Large intestine (tissue), 3 donors: ENCODE data around the gene FSD1. TPM values are rescaled to one million over a fixed set of nuclear protein-coding genes. Genes with fewer than 3 reads are reported as not detected.

ENCODE experiments used
- DNase-seq, 2 donors: peaks; one replicate each; pipeline versions ENCODE4 v3.0.0 to v3.0.0-alpha.2; 2013
- H3K27ac ChIP-seq: one replicate; pipeline ENCODE4 v1.5.1; 2013; ENCODE audit warnings: low read length
- H3K27me3 ChIP-seq: 2 replicates; pipeline ENCODE4 v1.6.1; 2013; ENCODE audit warnings: low read length; ENCODE audit not compliant: control insufficient read depth, insufficient read depth
- H3K36me3 ChIP-seq: 2 replicates; pipeline ENCODE4 v1.6.1; 2013; ENCODE audit warnings: low read length; ENCODE audit not compliant: control insufficient read depth, insufficient read depth
- H3K4me1 ChIP-seq: one replicate; pipeline ENCODE4 v1.6.1; 2013; ENCODE audit warnings: low read length; ENCODE audit not compliant: control insufficient read depth, insufficient read depth
- H3K4me3 ChIP-seq: one replicate; pipeline ENCODE4 v1.5.1; 2013; ENCODE audit warnings: low read length
- H3K9me3 ChIP-seq: one replicate; pipeline ENCODE4 v1.6.1; 2013; ENCODE audit warnings: mild to moderate bottlenecking, low read depth, low read length, moderate library complexity; ENCODE audit not compliant: control insufficient read depth
- WGBS: methylation state at CpG from one replicate; pipeline ENCODE4 v1.1.5; 2013; ENCODE audit warnings: low lambda C conversion rate; ENCODE audit not compliant: insufficient coverage; 5-methylcytosine and 5-hydroxymethylcytosine counted together
- polyA plus RNA-seq: library from polyadenylated mRNA; unstranded; fragments of 120-200 nt; gene quantifications from one replicate; pipeline ENCODE4 v1.2.1, GENCODE V29; 2013

The FSD1 gene
- polyA plus RNA-seq, 1 donor, result 5.1 TPM

- Histone ChIP-seq H3K9me3 (no peaks in the 10 kb centered on the region), H3K4me3 (no peak overlapping the region), H3K4me1 (peaks cover 30% of the 10 kb centered on the region), H3K27me3 (no peaks in the 10 kb centered on the region), H3K27ac (no peak overlapping the region), H3K36me3 (peaks cover 73% of the 10 kb centered on the region)
- no peak for DNase-seq
- WGBS, result no CpG with 5 or more reads among the region's 19 CpGs
Observed at GRCh38 chr19:4365791-4366665, 61.6 kb downstream of the FSD1 start.

- no peak for DNase-seq
- H3K9me3 ChIP-seq, result no peaks in the 10 kb centered on the region
- no peak overlapping the region for H3K4me3 ChIP-seq
- WGBS, result 100% methylated on average over 2 of the region's 16 CpGs
- peaks cover 36% of the 10 kb centered on the region for H3K4me1 ChIP-seq
- peaks cover 73% of the 10 kb centered on the region for H3K36me3 ChIP-seq
- H3K27ac ChIP-seq, result no peak overlapping the region
- no peaks in the 10 kb centered on the region for H3K27me3 ChIP-seq
Observed at GRCh38 chr19:4366666-4367335, 62.4 kb downstream of the FSD1 start.

- Histone ChIP-seq H3K4me1 (peaks cover 41% of the 10 kb centered on the region), H3K27me3 (no peaks in the 10 kb centered on the region), H3K4me3 (no peak overlapping the region), H3K36me3 (peaks cover 71% of the 10 kb centered on the region), H3K9me3 (no peaks in the 10 kb centered on the region), H3K27ac (no peak overlapping the region)
- no peak for DNase-seq
- WGBS, result no CpG with 5 or more reads among the region's 10 CpGs
Observed at GRCh38 chr19:4367336-4367723, 62.9 kb downstream of the FSD1 start.

GRCh38 chr19:4367781-4368127 is 63.4 kb downstream of the FSD1 start:
- peaks cover 71% of the 10 kb centered on the region for H3K36me3 ChIP-seq
- H3K27ac ChIP-seq, result no peak overlapping the region
- no peak overlapping the region for H3K4me3 ChIP-seq
- no CpG with 5 or more reads among the region's 13 CpGs for WGBS
- no peaks in the 10 kb centered on the region for H3K27me3 ChIP-seq
- H3K9me3 ChIP-seq, result no peaks in the 10 kb centered on the region
- DNase-seq, result no peak
- peaks cover 45% of the 10 kb centered on the region for H3K4me1 ChIP-seq

DNA sequence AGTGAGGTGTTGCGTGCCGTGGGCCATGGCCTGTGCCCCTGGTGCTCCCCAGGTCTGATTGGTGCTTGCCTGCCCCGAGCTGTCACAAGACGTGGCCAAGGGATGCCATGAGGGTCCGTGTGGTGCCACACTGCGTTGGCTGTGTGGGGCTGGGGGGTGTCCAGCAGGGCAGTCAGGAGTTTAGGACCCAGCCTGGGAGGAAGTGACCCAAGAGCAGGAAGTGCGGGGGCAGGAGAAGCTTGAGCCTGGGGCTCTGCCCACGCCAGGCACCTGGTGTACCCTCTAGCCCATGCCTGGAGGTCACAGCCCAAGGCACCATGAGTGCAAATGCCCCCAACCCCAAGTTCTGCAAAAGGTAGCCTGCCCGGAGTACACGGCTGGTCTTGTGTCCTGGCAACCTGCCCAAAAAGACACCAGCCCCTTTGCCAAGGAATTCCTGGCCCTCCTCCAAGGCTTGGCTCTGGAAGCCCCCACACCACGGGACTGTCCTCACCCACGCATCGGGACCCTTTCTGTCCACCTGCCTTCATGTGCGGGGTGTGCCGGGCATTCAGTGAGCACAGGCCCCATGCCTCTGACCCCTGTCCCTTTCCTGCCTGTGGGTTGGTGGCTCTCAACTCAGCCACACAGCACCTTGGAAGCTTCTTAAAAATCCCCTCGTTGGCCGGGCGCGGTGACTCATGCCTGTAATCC is 63.9 kb downstream of the FSD1 start:
- Histone ChIP-seq H3K36me3 (peaks cover 66% of the 10 kb centered on the region), H3K27me3 (no peaks in the 10 kb centered on the region), H3K9me3 (no peaks in the 10 kb centered on the region), H3K4me1 (peaks cover 50% of the 10 kb centered on the region), H3K4me3 (no peak overlapping the region), H3K27ac (no peak overlapping the region)
- WGBS, result no CpG with 5 or more reads among the region's 19 CpGs
- DNase-seq, result no peak

DNA sequence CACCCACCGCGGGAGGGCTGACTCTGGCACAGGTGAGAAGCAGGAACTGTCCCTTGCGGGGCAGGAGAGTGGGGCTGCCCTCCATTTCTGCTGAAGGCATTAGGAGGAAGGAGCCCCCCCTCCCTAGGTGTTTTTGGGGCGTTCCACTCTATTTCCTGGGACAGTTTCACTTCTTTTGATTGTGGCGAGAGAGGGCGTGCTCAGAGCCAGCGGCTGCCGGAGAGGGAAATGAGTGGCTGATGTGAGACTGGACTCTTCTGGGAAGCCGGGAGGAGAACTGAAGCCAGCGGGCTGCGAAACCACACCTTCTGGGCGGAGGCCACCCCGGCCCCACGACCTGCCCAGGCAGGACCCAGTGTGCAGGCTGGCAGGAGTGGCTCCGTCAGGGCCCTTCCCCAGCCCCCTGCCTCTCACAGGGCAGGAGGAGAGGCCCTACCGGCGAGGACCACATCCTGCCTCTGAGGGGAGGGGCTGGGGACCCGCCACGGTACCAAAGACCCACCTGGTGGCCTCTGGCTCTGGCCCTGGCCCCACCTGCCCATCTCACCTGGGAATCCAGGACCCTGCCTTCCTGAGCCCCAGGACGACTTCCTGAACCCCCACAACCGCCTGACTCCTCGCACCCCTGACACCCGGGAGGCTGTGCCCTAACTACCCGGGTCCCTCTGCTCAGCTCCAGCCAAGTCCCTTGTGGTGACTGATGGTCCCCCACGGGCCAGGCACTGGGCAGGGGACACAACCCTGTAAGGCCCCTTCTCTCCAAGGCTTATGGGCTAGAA is 64.9 kb downstream of the FSD1 start:
- H3K9me3 ChIP-seq, result peaks cover 3% of the 10 kb centered on the region
- DNase-seq, result peak; percentile 51 to 66
- peak overlapping the region; percentile 78 for H3K27ac ChIP-seq
- peaks cover 61% of the 10 kb centered on the region for H3K4me1 ChIP-seq
- peaks cover 59% of the 10 kb centered on the region for H3K36me3 ChIP-seq
- H3K27me3 ChIP-seq, result no peaks in the 10 kb centered on the region
- WGBS, result no CpG with 5 or more reads among the region's 25 CpGs
- H3K4me3 ChIP-seq, result no peak overlapping the region

DNA sequence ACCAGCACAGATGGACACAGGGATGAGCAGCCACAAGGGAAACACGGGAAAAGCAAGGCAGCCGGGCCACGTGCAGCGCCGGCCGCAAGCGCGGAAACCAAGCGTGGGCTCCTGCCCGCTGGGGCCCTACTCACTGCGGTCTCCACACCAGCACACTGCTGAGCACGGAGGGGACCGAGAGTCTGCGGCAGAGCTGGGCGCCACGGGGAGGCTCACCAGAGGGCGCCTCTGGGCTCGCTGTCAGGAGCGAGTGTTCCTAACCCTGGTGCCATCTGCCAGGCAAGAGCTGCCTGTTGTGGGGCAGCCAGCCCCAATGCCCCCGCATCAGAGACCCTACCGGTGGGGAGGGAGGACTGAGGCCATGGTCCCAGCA is 65.5 kb downstream of the FSD1 start:
- H3K4me3 ChIP-seq, result no peak overlapping the region
- peak overlapping the region; percentile 78 for H3K27ac ChIP-seq
- peaks cover 3% of the 10 kb centered on the region for H3K9me3 ChIP-seq
- DNase-seq, result no peak
- no peaks in the 10 kb centered on the region for H3K27me3 ChIP-seq
- WGBS, result no CpG with 5 or more reads among the region's 21 CpGs
- peaks cover 66% of the 10 kb centered on the region for H3K4me1 ChIP-seq
- H3K36me3 ChIP-seq, result peaks cover 55% of the 10 kb centered on the region

DNA sequence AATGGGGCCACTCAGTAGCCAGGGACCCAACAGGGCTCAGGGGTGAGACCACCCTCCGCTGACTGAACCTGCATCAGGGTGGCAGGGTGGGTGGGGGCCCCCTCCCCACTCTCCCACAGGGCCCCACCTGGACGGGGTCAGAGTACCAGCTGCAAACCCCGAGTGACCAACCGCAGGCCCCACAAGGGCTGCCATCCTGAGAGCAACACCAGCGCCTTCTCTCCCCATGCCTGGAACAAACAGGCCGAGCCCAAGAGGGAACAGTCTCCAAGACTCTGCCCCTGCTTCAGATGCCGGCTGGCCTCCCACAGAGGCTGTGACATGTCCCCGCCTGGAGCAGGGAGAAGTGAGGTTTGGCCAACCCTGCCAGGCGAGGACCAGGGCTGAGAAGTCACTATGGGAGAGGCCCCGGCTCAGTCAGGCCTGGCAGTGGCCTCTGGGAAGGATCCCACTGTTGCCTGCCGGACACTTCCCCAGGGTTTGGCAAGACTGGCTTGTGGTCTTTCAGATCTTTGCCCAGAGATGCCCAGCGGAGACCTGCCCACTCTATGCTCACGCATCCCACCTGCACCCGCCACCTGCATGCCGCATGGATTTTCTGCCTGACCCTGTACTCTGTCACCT is 66.1 kb downstream of the FSD1 start:
- peaks cover 3% of the 10 kb centered on the region for H3K9me3 ChIP-seq
- no peak overlapping the region for H3K27ac ChIP-seq
- peaks cover 73% of the 10 kb centered on the region for H3K4me1 ChIP-seq
- H3K4me3 ChIP-seq, result no peak overlapping the region
- WGBS, result no CpG with 5 or more reads among the region's 15 CpGs
- DNase-seq, result no peak
- H3K27me3 ChIP-seq, result no peaks in the 10 kb centered on the region
- peaks cover 49% of the 10 kb centered on the region for H3K36me3 ChIP-seq

GRCh38 chr19:4371247-4372164 is 67.1 kb downstream of the FSD1 start:
- no peak for DNase-seq
- no peak overlapping the region for H3K4me3 ChIP-seq
- H3K4me1 ChIP-seq, result peaks cover 83% of the 10 kb centered on the region
- WGBS, result no CpG with 5 or more reads among the region's 31 CpGs
- peaks cover 3% of the 10 kb centered on the region for H3K9me3 ChIP-seq
- peaks cover 40% of the 10 kb centered on the region for H3K36me3 ChIP-seq
- no peak overlapping the region for H3K27ac ChIP-seq
- no peaks in the 10 kb centered on the region for H3K27me3 ChIP-seq
